ENCODE measurements around the gene ASB6. TPM values are rescaled to one million over a fixed set of nuclear protein-coding genes. Genes with fewer than 3 reads are reported as not detected.
"Not testable (repeated sequence)": the region's sequence is repeated elsewhere in the genome, so short reads cannot be mapped to it uniquely, and the experiment has no call there.

ASB6 gene
- total RNA-seq, 1 donor from 2014 or later = 17.4 TPM

DNA sequence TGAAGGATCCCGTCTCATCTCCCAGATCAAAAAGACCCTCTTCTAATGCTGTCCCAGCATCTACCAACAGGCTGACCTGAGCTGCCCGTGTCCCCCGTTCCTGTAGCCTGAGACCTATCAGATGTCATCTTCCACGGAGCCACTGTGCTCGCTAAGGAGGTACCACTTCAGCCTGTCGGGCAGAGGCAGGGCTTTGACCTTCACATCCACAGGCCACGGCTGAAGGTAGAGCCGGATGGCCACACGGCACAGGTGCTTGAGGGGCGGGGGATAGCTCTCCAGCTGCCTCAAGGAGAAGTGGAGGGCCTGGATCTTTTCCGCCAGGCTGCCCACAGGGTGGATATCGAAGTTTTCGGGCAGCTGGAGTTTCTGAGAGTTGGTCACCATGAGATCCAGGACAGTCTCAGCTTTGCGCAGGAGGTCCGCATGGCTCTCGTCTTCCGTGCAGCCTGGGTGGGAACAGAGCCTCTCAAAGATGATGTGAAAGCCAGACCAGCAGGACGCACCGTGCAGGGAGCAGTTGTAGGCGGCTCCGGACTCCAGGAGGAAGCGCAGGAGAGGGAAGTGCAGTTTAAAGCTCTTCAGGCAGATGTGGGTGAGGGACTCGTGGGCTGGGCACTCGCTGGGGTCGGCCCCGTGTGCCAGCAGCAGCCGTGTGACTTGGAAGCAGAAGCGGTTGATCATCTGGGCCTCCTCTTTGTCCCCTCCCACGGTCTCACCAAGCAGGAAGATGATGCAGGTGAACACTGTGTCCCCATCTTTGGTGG, 4.1 kb downstream of the ASB6 start:
- no peaks in the 10 kb centered on the region for H3K27me3 Mint-ChIP-seq (ENCODE audit: low read depth)
- TF ChIP-seq, protein P1, sequence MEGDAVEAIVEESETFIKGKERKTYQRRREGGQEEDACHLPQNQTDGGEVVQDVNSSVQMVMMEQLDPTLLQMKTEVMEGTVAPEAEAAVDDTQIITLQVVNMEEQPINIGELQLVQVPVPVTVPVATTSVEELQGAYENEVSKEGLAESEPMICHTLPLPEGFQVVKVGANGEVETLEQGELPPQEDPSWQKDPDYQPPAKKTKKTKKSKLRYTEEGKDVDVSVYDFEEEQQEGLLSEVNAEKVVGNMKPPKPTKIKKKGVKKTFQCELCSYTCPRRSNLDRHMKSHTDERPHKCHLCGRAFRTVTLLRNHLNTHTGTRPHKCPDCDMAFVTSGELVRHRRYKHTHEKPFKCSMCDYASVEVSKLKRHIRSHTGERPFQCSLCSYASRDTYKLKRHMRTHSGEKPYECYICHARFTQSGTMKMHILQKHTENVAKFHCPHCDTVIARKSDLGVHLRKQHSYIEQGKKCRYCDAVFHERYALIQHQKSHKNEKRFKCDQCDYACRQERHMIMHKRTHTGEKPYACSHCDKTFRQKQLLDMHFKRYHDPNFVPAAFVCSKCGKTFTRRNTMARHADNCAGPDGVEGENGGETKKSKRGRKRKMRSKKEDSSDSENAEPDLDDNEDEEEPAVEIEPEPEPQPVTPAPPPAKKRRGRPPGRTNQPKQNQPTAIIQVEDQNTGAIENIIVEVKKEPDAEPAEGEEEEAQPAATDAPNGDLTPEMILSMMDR (IDR thresholded peaks at IDR 0.05) = no peak
- H3K4me3 Mint-ChIP-seq (ENCODE audit: unreplicated experiment) = no peak overlapping the region
- peaks cover 25% of the 10 kb centered on the region for H3K4me1 Mint-ChIP-seq (ENCODE audit: low read depth)
- peak overlapping the region; percentile 51 for H3K27ac Mint-ChIP-seq (ENCODE audit: unreplicated experiment)
- no peak for DNase-seq (ENCODE audit: low spot score)
- peaks cover 15% of the 10 kb centered on the region for H3K36me3 Mint-ChIP-seq (ENCODE audit: low read depth)
- H3K9me3 Mint-ChIP-seq (ENCODE audit: low read depth) = no peaks in the 10 kb centered on the region

DNA sequence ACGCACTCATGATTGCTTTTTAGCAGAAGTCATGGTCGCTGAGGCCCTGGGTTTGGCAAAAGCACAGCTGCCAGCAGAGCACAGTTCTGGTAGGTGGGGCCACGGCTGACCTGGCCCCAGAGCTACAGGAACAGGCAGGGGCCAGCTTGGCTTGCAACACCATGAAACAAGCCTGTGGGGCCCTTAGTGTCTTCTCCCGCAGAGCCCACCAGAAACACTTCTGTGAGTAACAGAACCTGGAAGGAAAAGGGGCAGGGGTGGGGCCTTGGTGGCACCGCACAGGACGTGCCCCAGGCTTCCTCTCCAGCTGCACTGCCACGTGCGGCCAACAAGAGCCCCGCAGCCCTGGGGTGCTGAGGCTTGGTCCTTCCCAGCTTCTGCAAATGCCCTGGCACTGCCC, 4.8 kb downstream of the ASB6 start:
- no peak for DNase-seq (ENCODE audit: low spot score)
- peaks cover 21% of the 10 kb centered on the region for H3K4me1 Mint-ChIP-seq (ENCODE audit: low read depth)
- no peak overlapping the region for H3K27ac Mint-ChIP-seq (ENCODE audit: unreplicated experiment)
- H3K27me3 Mint-ChIP-seq (ENCODE audit: low read depth) = no peaks in the 10 kb centered on the region
- peaks cover 17% of the 10 kb centered on the region for H3K36me3 Mint-ChIP-seq (ENCODE audit: low read depth)
- H3K9me3 Mint-ChIP-seq (ENCODE audit: low read depth) = no peaks in the 10 kb centered on the region
- H3K4me3 Mint-ChIP-seq (ENCODE audit: unreplicated experiment) = no peak overlapping the region
- TF ChIP-seq, protein P1 (IDR thresholded peaks at IDR 0.05) = no peak

DNA sequence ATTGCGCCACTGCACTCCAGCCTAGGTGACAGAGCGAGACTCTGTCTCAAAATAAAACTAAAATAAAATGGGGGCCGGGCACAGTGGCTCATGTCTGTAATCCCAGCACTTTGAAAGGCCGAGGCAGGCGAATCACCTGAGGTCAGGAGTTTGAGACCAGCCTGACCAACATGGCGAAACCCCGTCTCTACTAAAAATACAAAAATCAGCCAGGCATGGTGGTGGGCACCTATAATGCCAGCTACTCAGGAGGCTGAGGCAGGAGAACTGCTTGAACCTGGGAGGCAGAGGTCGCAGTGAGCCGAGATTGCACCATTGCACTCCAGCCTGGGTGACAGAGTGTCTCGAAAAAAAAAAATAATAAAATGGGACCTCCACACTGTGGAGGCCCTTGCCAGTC, 5.6 kb downstream of the ASB6 start:
- Mint-ChIP-seq H3K36me3 (ENCODE audit: low read depth) (peaks cover 17% of the 10 kb centered on the region), H3K4me1 (ENCODE audit: low read depth) (peaks cover 26% of the 10 kb centered on the region)
- not testable (repeated sequence) for H3K4me3 Mint-ChIP-seq (ENCODE audit: unreplicated experiment); H3K27ac Mint-ChIP-seq (ENCODE audit: unreplicated experiment); H3K27me3 Mint-ChIP-seq (ENCODE audit: low read depth); H3K9me3 Mint-ChIP-seq (ENCODE audit: low read depth); DNase-seq (ENCODE audit: low spot score)

DNA sequence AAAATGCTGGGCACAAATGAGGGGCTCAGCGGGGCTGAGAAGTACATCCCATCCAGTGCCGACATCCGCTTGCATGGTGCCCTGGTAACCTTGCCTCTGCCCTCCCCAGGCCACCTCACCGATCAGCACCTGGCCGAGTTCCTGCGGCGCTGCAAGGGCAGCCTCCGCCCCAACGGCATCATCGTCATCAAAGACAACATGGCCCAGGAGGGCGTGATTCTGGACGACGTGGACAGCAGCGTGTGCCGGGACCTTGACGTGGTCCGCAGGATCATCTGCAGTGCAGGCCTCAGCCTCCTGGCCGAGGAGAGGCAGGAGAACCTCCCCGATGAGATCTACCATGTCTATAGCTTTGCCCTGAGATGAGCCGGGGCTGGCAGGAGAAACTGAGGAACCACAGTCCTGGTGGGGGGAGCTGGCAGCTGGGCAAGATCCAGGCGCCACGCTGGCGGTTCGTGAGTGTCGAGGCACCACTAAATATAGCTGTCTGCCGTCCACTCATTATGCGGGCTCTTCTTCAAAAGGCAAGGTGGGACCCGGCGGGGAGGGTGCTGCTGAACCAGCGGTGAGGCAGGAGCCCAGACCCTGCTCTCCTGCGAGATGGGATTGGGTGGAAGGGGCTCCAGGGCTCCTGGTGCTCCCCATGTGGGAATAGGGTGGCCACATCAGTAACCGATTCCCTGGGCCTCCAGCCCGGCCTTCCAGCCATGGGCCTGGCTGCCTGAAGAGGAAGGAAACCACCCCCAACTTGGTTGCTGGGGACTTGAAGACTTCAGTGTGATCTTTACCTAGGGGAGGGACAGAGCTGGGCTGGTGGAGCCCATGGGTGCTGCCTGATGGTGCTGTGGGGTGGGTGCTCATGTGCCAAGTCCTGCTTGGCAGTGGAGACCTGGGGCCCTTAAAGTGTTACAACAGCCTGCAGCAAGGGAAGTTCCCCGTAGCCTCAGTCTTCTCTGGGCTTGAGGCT, 6.6 kb downstream of the ASB6 start:
- Mint-ChIP-seq H3K9me3 (ENCODE audit: low read depth) (no peaks in the 10 kb centered on the region), H3K27ac (ENCODE audit: unreplicated experiment) (no peak overlapping the region), H3K4me3 (ENCODE audit: unreplicated experiment) (no peak overlapping the region), H3K36me3 (ENCODE audit: low read depth) (peaks cover 17% of the 10 kb centered on the region), H3K27me3 (ENCODE audit: low read depth) (no peaks in the 10 kb centered on the region), H3K4me1 (ENCODE audit: low read depth) (peaks cover 26% of the 10 kb centered on the region)
- TF ChIP-seq, protein P1 (IDR thresholded peaks at IDR 0.05) = no peak
- no peak for DNase-seq (ENCODE audit: low spot score)

DNA sequence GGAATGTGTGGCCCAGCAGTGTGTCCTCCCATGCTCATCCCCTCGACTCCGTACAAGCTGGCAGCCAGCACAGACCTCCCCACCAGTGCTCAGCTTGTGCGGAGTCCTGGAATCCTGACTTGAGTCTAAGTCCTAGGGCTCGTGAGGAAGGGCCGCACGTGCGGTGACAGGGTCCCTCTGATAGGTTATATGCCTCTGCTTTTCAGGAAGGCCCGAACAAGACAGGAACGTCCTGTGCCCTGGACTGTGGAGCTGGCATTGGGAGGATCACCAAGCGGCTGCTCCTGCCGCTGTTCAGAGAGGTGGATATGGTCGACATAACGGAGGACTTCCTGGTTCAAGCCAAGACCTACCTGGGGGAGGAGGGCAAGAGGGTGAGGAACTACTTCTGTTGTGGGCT, 8.1 kb downstream of the ASB6 start:
- TF ChIP-seq, protein P1 (IDR thresholded peaks at IDR 0.05) = no peak
- H3K36me3 Mint-ChIP-seq (ENCODE audit: low read depth) = peaks cover 17% of the 10 kb centered on the region
- peaks cover 34% of the 10 kb centered on the region for H3K4me1 Mint-ChIP-seq (ENCODE audit: low read depth)
- H3K4me3 Mint-ChIP-seq (ENCODE audit: unreplicated experiment) = no peak overlapping the region
- H3K27me3 Mint-ChIP-seq (ENCODE audit: low read depth) = no peaks in the 10 kb centered on the region
- no peaks in the 10 kb centered on the region for H3K9me3 Mint-ChIP-seq (ENCODE audit: low read depth)
- no peak for DNase-seq (ENCODE audit: low spot score)
- H3K27ac Mint-ChIP-seq (ENCODE audit: unreplicated experiment) = no peak overlapping the region
